Activated T-helper 9 cell treated with anti-CD3 and anti-CD28 coated beads, Interleukin-2, amount 50 U/mL, for 16 hours (primary cell): ENCODE results near the gene CLDN25.

Source experiments
- DNase-seq: peaks from one replicate; pipeline ENCODE4 v3.0.0-alpha.2; 2020; ENCODE audit warnings: low read depth

CLDN25 gene

GRCh38 chr11:113808931-113809330, 29.3 kb downstream of the CLDN25 start:
- no peak for DNase-seq

DNA sequence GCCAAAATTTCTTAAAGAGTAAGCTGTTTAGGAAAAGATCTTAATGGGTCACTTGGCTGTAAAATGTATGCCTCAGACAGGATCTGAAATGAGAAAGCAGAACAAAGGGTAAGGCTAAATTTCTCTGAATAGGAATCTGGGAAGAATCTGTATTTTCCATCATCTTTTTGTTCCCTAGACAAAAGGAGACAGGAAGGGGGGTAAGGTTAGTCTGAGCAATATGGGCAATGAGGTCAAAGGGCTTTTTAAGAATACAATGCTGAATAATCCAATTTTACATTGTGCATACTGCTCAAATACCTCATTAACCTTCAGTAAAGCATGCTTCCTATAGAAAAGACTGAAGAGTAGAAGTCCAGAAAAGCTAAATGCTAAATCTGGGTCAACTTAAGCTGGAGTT, 34.6 kb downstream of the CLDN25 start:
- no peak for DNase-seq

DNA sequence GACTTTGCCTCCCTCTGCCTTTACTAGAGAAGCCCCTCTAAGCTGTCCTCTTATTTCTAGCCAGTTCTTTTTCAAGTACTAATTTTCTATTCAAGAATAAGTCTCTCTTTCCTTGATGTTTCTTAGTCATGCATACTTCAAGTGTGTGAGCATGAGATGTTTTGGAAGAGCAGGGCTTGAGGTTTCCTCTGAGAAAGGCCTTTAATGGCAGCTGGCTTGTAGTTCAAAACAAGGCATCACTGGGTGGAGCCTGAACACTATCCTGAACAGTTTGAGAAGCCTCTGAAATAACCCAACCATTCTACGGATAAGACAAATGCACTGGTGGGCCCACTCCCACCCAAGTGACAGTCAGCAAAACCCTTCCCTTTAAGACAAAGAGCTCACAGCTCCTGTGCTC, 37.6 kb downstream of the CLDN25 start:
- no peak for DNase-seq

- DNase-seq, result no peak
Observed at GRCh38 chr11:113817626-113818025, 38.0 kb downstream of the CLDN25 start.

GRCh38 chr11:113818426-113818825, 38.8 kb downstream of the CLDN25 start:
- DNase-seq, result no peak

DNA sequence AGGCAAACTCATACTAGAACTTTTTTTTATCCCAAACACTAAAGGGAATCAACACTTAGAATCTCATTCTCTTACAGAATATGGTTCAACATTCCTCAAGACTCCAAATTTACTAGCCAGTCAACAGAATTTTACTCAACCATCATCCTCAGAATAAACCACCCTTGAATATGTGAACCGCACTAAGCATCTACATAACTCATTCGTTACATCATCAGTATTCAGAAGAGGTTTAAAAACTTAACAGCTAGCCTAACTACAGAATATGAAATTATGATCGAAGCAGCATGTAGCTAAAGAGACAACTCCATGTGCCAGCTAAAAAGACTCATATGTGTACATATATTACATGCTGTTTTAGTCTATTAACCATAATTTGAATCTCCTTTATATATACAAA, 47.9 kb downstream of the CLDN25 start:
- no peak for DNase-seq

DNA sequence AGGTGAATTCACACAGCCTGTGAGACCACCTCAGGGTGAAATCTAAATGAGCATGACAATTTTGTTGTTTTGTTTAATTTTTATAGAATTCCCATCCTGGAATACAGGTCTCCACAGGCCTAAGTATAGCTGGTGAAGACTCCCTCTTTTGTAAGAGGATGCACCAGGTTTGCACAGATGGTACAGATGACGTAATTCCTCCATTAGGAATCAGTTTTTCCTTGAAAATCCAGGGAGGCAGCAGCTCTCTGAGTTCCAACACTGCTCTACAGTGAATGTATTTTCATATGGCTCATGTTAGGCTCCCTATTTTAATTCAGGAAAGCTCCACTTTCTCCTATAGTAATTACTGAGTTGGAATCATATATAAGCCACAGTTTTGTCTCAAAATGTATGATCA, 48.6 kb downstream of the CLDN25 start:
- DNase-seq, result no peak

- DNase-seq, result no peak
Observed at GRCh38 chr11:113829751-113830150, 50.2 kb downstream of the CLDN25 start.
